Pulmonary artery endothelial cell (primary cell): ENCODE data around the gene PIP4K2A. TPM values are rescaled to one million over a fixed set of nuclear protein-coding genes. Genes with fewer than 3 reads are reported as not detected.

Experiments
- DNase-seq: peaks from one replicate; pipeline ENCODE4 v3.0.0-alpha.2; 2011; ENCODE audit warnings: low read depth, low spot score
- total RNA-seq: library from RNA; depleted of rRNA; stranded (reverse); fragments of >200 nt; gene quantifications from 2 replicates; pipeline ENCODE4 v1.2.3, GENCODE V29; 2014

PIP4K2A gene
- total RNA-seq, 1 donor from 2014 or later = 18.4 TPM

GRCh38 chr10:22603581-22603980 is 110.8 kb downstream of the PIP4K2A start:
- no peak for DNase-seq

- no peak for DNase-seq
Measured at GRCh38 chr10:22601618-22602017, 112.8 kb downstream of the PIP4K2A start.

- no peak for DNase-seq
Measured at GRCh38 chr10:22599636-22600228, 114.6 kb downstream of the PIP4K2A start.

- DNase-seq = no peak
Measured at GRCh38 chr10:22599048-22599561, 115.3 kb downstream of the PIP4K2A start.

- DNase-seq = no peak
Measured at GRCh38 chr10:22598478-22598877, 115.9 kb downstream of the PIP4K2A start.

GRCh38 chr10:22597138-22597537 is 117.2 kb downstream of the PIP4K2A start:
- DNase-seq = no peak

- DNase-seq = no peak
Measured at GRCh38 chr10:22593636-22594198, 120.7 kb downstream of the PIP4K2A start.

GRCh38 chr10:22593026-22593425 is 121.4 kb downstream of the PIP4K2A start:
- DNase-seq = no peak

- DNase-seq = no peak
Measured at GRCh38 chr10:22589851-22590514, 124.4 kb downstream of the PIP4K2A start.

- no peak for DNase-seq
Measured at GRCh38 chr10:22588462-22588861, 125.9 kb downstream of the PIP4K2A start.

- DNase-seq = no peak
Measured at GRCh38 chr10:22583683-22584082, 130.7 kb downstream of the PIP4K2A start.

GRCh38 chr10:22581461-22581860 is 132.9 kb downstream of the PIP4K2A start:
- no peak for DNase-seq

GRCh38 chr10:22580711-22581110 is 133.7 kb downstream of the PIP4K2A start:
- DNase-seq = no peak

- DNase-seq = no peak
Measured at GRCh38 chr10:22579826-22580225, 134.6 kb downstream of the PIP4K2A start.

- DNase-seq = peak; percentile 2
Measured at GRCh38 chr10:22573820-22574569, 140.4 kb downstream of the PIP4K2A start.

GRCh38 chr10:22570733-22571430 is 143.5 kb downstream of the PIP4K2A start:
- no peak for DNase-seq

GRCh38 chr10:22570234-22570633 is 144.1 kb downstream of the PIP4K2A start:
- no peak for DNase-seq

- DNase-seq = no peak
Measured at GRCh38 chr10:22568928-22569327, 145.4 kb downstream of the PIP4K2A start.

GRCh38 chr10:22564060-22564459 is 150.3 kb downstream of the PIP4K2A start:
- DNase-seq = no peak

GRCh38 chr10:22561909-22562308 is 152.5 kb downstream of the PIP4K2A start:
- DNase-seq = no peak

GRCh38 chr10:22560913-22561239 is 153.5 kb downstream of the PIP4K2A start:
- no peak for DNase-seq
